H9 (cell line): ENCODE data around the gene SLTM. TPM values are rescaled to one million over a fixed set of nuclear protein-coding genes. Genes with fewer than 3 reads are reported as not detected.
A peak's percentile ranks its signal among the peaks of the same experiment; 100 is the strongest.

ENCODE experiments used
- DNase-seq: peaks from one replicate; pipeline ENCODE4 v3.0.0-alpha.2; 2017
- H2AFZ ChIP-seq: one replicate; pipeline ENCODE4 v1.6.1; 2013; ENCODE audit warnings: mild to moderate bottlenecking, low read length, control low read depth, moderate library complexity
- H2AK5ac ChIP-seq: 2 replicates; pipeline ENCODE4 v1.6.1; 2013; ENCODE audit warnings: low read length, control low read depth, mixed read lengths; ENCODE audit not compliant: insufficient read length
- H2BK120ac ChIP-seq: one replicate; pipeline ENCODE4 v1.6.1; 2013; ENCODE audit warnings: low read depth, mild to moderate bottlenecking, low read length, control low read depth, inconsistent platforms; ENCODE audit not compliant: poor library complexity, severe bottlenecking
- H2BK12ac ChIP-seq: 2 replicates; pipeline ENCODE4 v1.6.1; 2013; ENCODE audit warnings: low read length, control low read depth, mixed read lengths, low read depth; ENCODE audit not compliant: insufficient read length
- H2BK15ac ChIP-seq: 2 replicates; pipeline ENCODE4 v1.6.1; 2013; ENCODE audit warnings: low read depth, low read length, control low read depth
- H2BK20ac ChIP-seq: one replicate; pipeline ENCODE4 v1.6.1; 2013; ENCODE audit warnings: low read depth, mild to moderate bottlenecking, low read length, control low read depth, inconsistent platforms; ENCODE audit not compliant: poor library complexity, severe bottlenecking
- H2BK5ac ChIP-seq: 2 replicates; pipeline ENCODE4 v1.6.1; 2013; ENCODE audit warnings: low read length, control low read depth, mixed read lengths; ENCODE audit not compliant: insufficient read length
- H3K14ac ChIP-seq: 2 replicates; pipeline ENCODE4 v1.6.1; 2013; ENCODE audit warnings: low read length, control low read depth; ENCODE audit not compliant: insufficient read depth
- H3K18ac ChIP-seq: 2 replicates; pipeline ENCODE4 v1.6.1; 2013; ENCODE audit warnings: low read depth, mild to moderate bottlenecking, mixed read lengths, low read length, control low read depth; ENCODE audit not compliant: insufficient read length
- H3K23ac ChIP-seq: 2 replicates; pipeline ENCODE4 v1.6.1; 2013; ENCODE audit warnings: low read length, control low read depth, mixed read lengths, low read depth; ENCODE audit not compliant: insufficient read length
- H3K23me2 ChIP-seq: 2 replicates; pipeline ENCODE4 v1.6.1; 2013; ENCODE audit warnings: low read depth, mild to moderate bottlenecking, mixed read lengths, low read length, control low read depth; ENCODE audit not compliant: insufficient read length, poor library complexity, severe bottlenecking
- H3K27ac ChIP-seq: 2 replicates; pipeline ENCODE4 v1.5.1; 2013; ENCODE audit warnings: low read length, control low read depth, mixed read lengths, low read depth; ENCODE audit not compliant: insufficient read length
- H3K27me3 ChIP-seq: 2 replicates; pipeline ENCODE4 v1.6.1; 2013; ENCODE audit warnings: low read length, control low read depth, inconsistent platforms; ENCODE audit not compliant: insufficient read depth
- H3K4ac ChIP-seq: 2 replicates; pipeline ENCODE4 v1.6.1; 2013; ENCODE audit warnings: low read depth, mild to moderate bottlenecking, control low read depth, inconsistent platforms, low read length, moderate library complexity
- H3K4me1 ChIP-seq: 2 replicates; pipeline ENCODE4 v1.6.1; 2013; ENCODE audit warnings: low read length, control low read depth, inconsistent platforms; ENCODE audit not compliant: insufficient read depth
- H3K4me2 ChIP-seq: 2 replicates; pipeline ENCODE4 v1.6.1; 2013; ENCODE audit warnings: low read length, control low read depth, mixed read lengths; ENCODE audit not compliant: insufficient read length, insufficient read depth
- H3K56ac ChIP-seq: 2 replicates; pipeline ENCODE4 v1.6.1; 2013; ENCODE audit warnings: low read depth, mild to moderate bottlenecking, mixed read lengths, low read length, control low read depth; ENCODE audit not compliant: insufficient read length
- H3K79me1 ChIP-seq: 2 replicates; pipeline ENCODE4 v1.6.1; 2013; ENCODE audit warnings: low read depth, mild to moderate bottlenecking, moderate library complexity, low read length, control low read depth, inconsistent platforms; ENCODE audit not compliant: insufficient read depth, poor library complexity, severe bottlenecking
- H3K79me2 ChIP-seq: 2 replicates; pipeline ENCODE4 v1.6.1; 2013; ENCODE audit warnings: low read length, control low read depth, inconsistent platforms; ENCODE audit not compliant: insufficient read depth
- H3K9ac ChIP-seq: 2 replicates; pipeline ENCODE4 v1.6.1; 2013; ENCODE audit warnings: low read length, control low read depth, mixed read lengths; ENCODE audit not compliant: insufficient read length; ENCODE audit errors: extremely low read depth
- H3K9me3 ChIP-seq: one replicate; pipeline ENCODE4 v1.6.1; 2013; ENCODE audit warnings: low read depth, low read length, inconsistent platforms; ENCODE audit not compliant: control insufficient read depth
- H3T11ph ChIP-seq: one replicate; pipeline ENCODE4 v1.6.1; 2013; ENCODE audit warnings: mild to moderate bottlenecking, low read length, control low read depth, inconsistent platforms
- H4K20me1 ChIP-seq: one replicate; pipeline ENCODE4 v1.6.1; 2013; ENCODE audit not compliant: control insufficient read depth, insufficient read length, insufficient read depth
- H4K5ac ChIP-seq: 2 replicates; pipeline ENCODE4 v1.6.1; 2013; ENCODE audit warnings: low read depth, mild to moderate bottlenecking, mixed read lengths, low read length, control low read depth; ENCODE audit not compliant: insufficient read length
- H4K8ac ChIP-seq: replicated peaks from 2 replicates; pipeline ENCODE4 v1.6.1; 2013; ENCODE audit warnings: low read length, control low read depth, mixed read lengths, low read depth; ENCODE audit not compliant: insufficient read length
- H4K91ac ChIP-seq: 2 replicates; pipeline ENCODE4 v1.6.1; 2013; ENCODE audit warnings: low read depth, mild to moderate bottlenecking, moderate library complexity, mixed read lengths, low read length, control low read depth; ENCODE audit not compliant: insufficient read length
- H3K27ac Mint-ChIP-seq, 3 experiments: 2 replicates in 2 of 3; 3 replicates in 1 of 3; pipeline ENCODE4 v1.8.0; 2020 to 2021; ENCODE audit warnings: mixed read lengths in 3 of 3, mild to moderate bottlenecking in 1 of 3, moderate library complexity in 1 of 3
- H3K27me3 Mint-ChIP-seq: 2 replicates; pipeline ENCODE4 v1.8.0; 2021; ENCODE audit warnings: low read depth, mild to moderate bottlenecking, moderate library complexity, mixed read lengths
- H3K36me3 Mint-ChIP-seq, 3 experiments: 2 replicates in 2 of 3; 3 replicates in 1 of 3; pipeline ENCODE4 v1.8.0; 2020 to 2021; ENCODE audit warnings: low read depth in 3 of 3, mixed read lengths in 3 of 3; ENCODE audit not compliant: insufficient read depth in 1 of 3
- H3K4me1 Mint-ChIP-seq, 2 experiments: 2 replicates each; pipeline ENCODE4 v1.8.0; 2020; ENCODE audit warnings: mixed read lengths in 2 of 2
- H3K4me3 Mint-ChIP-seq, 2 experiments: 2 replicates in 1 of 2; 3 replicates in 1 of 2; pipeline ENCODE4 v1.8.0; 2020 to 2021; ENCODE audit warnings: mild to moderate bottlenecking in 2 of 2, mixed read lengths in 2 of 2, moderate library complexity in 1 of 2
- H3K9me3 Mint-ChIP-seq, 2 experiments: 2 replicates in 1 of 2; 3 replicates in 1 of 2; pipeline ENCODE4 v1.8.0; 2020; ENCODE audit warnings: mild to moderate bottlenecking in 2 of 2, mixed read lengths in 2 of 2, moderate library complexity in 1 of 2
- CTCF ChIP-seq: fragments of 200-600 bp; sonication (generic); conservative IDR thresholded peaks from 3 replicates; pipeline ENCODE4 v1.8.0; 2021; ENCODE audit warnings: antibody characterized with exemption, mild to moderate bottlenecking
- WGBS: extraction: QIAGEN DNeasy Blood & Tissue Kit; methylation state at CpG from one replicate; pipeline ENCODE4 v1.1.7; 2013; ENCODE audit warnings: missing lambda C conversion rate, low lambda C conversion rate, mixed read lengths; ENCODE audit not compliant: insufficient read length; ENCODE audit errors: extremely low coverage; 5-methylcytosine and 5-hydroxymethylcytosine counted together
- total RNA-seq: library from RNA; stranded (reverse); gene quantifications from 2 replicates; pipeline ENCODE4 v1.2.1, GENCODE V29; 2021

The SLTM gene
- total RNA-seq, 1 experiment from 2014 or later: 132 TPM

GRCh38 chr15:58980351-58980939 lies 47.0 kb upstream of the SLTM start:
- Mint-ChIP-seq H3K4me3 (no peak overlapping the region), H3K27ac (no peak overlapping the region), H3K4me1 (peaks cover 2 to 3% of the 10 kb centered on the region in 2 experiments; a peak in 2 of 4 replicates), H3K36me3 (no peaks in the 10 kb centered on the region), H3K27me3 (peaks cover 5% of the 10 kb centered on the region), H3K9me3 (no peaks in the 10 kb centered on the region)
- no peak overlapping the region for H3K23ac ChIP-seq
- no CpG with 5 or more reads among the region's 5 CpGs for WGBS
- no peak overlapping the region for H4K5ac ChIP-seq
- TF ChIP-seq CTCF: peak; percentile 71
- no peak overlapping the region for H2BK120ac ChIP-seq
- H3T11ph ChIP-seq: no peak overlapping the region
- H3K56ac ChIP-seq: no peak overlapping the region
- no peak overlapping the region for H3K4ac ChIP-seq
- H3K4me1 ChIP-seq: no peaks in the 10 kb centered on the region
- no peak overlapping the region for H2AFZ ChIP-seq
- H3K23me2 ChIP-seq: no peaks in the 10 kb centered on the region
- H2BK20ac ChIP-seq: no peak overlapping the region
- no peak overlapping the region for H3K18ac ChIP-seq
- H3K9ac ChIP-seq: no peak overlapping the region
- H2BK5ac ChIP-seq: no peak overlapping the region
- no peak overlapping the region for H2BK15ac ChIP-seq
- H3K14ac ChIP-seq: no peak overlapping the region
- H3K4me2 ChIP-seq: no peak overlapping the region
- no peaks in the 10 kb centered on the region for H3K9me3 ChIP-seq
- H2AK5ac ChIP-seq: no peak overlapping the region
- DNase-seq: no peak
- no peaks in the 10 kb centered on the region for H3K79me1 ChIP-seq
- H4K20me1 ChIP-seq: no peaks in the 10 kb centered on the region
- H3K27ac ChIP-seq: no peak overlapping the region
- no peak overlapping the region for H4K8ac ChIP-seq
- no peaks in the 10 kb centered on the region for H3K27me3 ChIP-seq
- H4K91ac ChIP-seq: no peak overlapping the region
- H2BK12ac ChIP-seq: no peak overlapping the region
- H3K79me2 ChIP-seq: no peaks in the 10 kb centered on the region
